Measurements from ENCODE around the gene IGSF8.

The IGSF8 gene

DNA sequence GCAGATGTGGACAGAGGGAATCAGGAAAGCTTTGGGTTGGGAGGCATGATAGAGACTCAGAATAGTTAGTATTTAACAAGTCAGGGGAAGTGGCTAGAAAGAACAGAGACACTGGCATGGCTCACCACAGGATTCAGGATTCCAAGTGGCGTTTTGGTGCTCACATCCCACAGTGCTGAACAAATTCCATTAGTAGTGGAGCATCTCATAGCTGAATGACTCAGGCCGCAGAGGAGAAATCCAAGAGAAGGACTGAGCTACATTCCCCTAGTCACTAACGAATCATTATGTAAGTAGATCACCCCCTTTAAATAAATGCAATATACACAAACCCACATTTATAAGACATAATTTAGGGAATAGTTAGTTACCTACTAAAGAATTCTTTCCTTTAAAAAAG lies 22.1 kb downstream of the IGSF8 start:
- peaks cover 21% of the 10 kb centered on the region for H3K27me3 ChIP-seq (ENCODE audit: control insufficient read depth, low read length)
- no peak overlapping the region for H3K27ac ChIP-seq (ENCODE audit: low read depth, low read length)
- TF ChIP-seq CTCF (IDR thresholded peaks at IDR 0.05; ENCODE audit: low read depth, low read length, poor library complexity, severe bottlenecking) (no peak), EZH2phosphoT487 (IDR thresholded peaks at IDR 0.05; ENCODE audit: borderline replicate concordance, low read length) (no peak)
- H4K20me1 ChIP-seq (ENCODE audit: control insufficient read depth, insufficient read depth, low read depth, low read length), result no peaks in the 10 kb centered on the region
- no peaks in the 10 kb centered on the region for H3K9me2 ChIP-seq (replicated peaks; ENCODE audit: control insufficient read depth, low read length)
- no peaks in the 10 kb centered on the region for H3K79me2 ChIP-seq (ENCODE audit: control insufficient read depth, low read length)
- H3K4me1 ChIP-seq (ENCODE audit: control insufficient read depth, low read length), result peaks cover 10% of the 10 kb centered on the region
- H3K4me3 ChIP-seq (ENCODE audit: low read length), result no peak overlapping the region
- no peaks in the 10 kb centered on the region for H3K36me3 ChIP-seq (ENCODE audit: control insufficient read depth, low read length)
- H3K4me2 ChIP-seq (ENCODE audit: low read length), result no peak overlapping the region
- H3K9me3 ChIP-seq (ENCODE audit: control insufficient read depth, insufficient read depth, low read length), result no peaks in the 10 kb centered on the region
- 0 out of 2 replicates have a peak, but pooled peaks cover 6% of the 10 kb centered on the region for H3F3A ChIP-seq (ENCODE audit: control insufficient read depth, insufficient read depth)

GRCh38 chr1:160075836-160076235 lies 22.6 kb downstream of the IGSF8 start:
- H3K27me3 ChIP-seq (ENCODE audit: control insufficient read depth, low read length), result peaks cover 20% of the 10 kb centered on the region

DNA sequence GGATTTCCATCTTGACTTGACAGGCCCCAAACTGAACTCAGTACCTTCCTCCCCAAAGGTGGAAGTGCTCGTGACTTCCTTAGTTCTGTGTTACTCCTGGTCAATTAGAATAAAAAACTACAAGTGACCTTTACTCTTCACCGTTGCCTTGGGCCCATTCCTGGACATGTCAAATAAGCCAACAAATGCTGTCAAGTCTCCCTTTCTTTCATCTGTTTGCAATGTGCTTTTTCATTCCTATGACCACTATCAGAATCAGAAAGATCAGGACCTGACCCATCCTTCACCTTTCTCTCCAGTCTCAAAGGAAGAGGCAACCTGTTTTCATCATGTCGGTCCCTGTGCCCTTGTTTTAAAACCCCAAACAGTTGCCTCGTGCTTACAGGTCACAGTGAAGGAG lies 23.6 kb downstream of the IGSF8 start:
- H3K79me2 ChIP-seq (ENCODE audit: control insufficient read depth, low read length), result no peaks in the 10 kb centered on the region
- no peak overlapping the region for H3K4me3 ChIP-seq (ENCODE audit: low read length)
- no peak overlapping the region for H3K4me2 ChIP-seq (ENCODE audit: low read length)
- H3K9me2 ChIP-seq (replicated peaks; ENCODE audit: control insufficient read depth, low read length), result no peaks in the 10 kb centered on the region
- no peaks in the 10 kb centered on the region for H3K9me3 ChIP-seq (ENCODE audit: control insufficient read depth, insufficient read depth, low read length)
- no peak overlapping the region for H3K27ac ChIP-seq (ENCODE audit: low read depth, low read length)
- peaks cover 16% of the 10 kb centered on the region for H3K27me3 ChIP-seq (ENCODE audit: control insufficient read depth, low read length)
- H3F3A ChIP-seq (ENCODE audit: control insufficient read depth, insufficient read depth), result no peaks in the 10 kb centered on the region
- TF ChIP-seq EZH2phosphoT487 (IDR thresholded peaks at IDR 0.05; ENCODE audit: borderline replicate concordance, low read length), result no peak
- no peak for TF ChIP-seq CTCF (IDR thresholded peaks at IDR 0.05; ENCODE audit: low read depth, low read length, poor library complexity, severe bottlenecking)
- H3K4me1 ChIP-seq (ENCODE audit: control insufficient read depth, low read length), result peaks cover 18% of the 10 kb centered on the region
- no peaks in the 10 kb centered on the region for H4K20me1 ChIP-seq (ENCODE audit: control insufficient read depth, insufficient read depth, low read depth, low read length)
- H3K36me3 ChIP-seq (ENCODE audit: control insufficient read depth, low read length), result no peaks in the 10 kb centered on the region

More at GRCh38 chr1:160075836-160076235, 22.6 kb downstream of the IGSF8 start:
- Histone ChIP-seq H3K4me1 (ENCODE audit: control insufficient read depth, low read length) (peaks cover 11% of the 10 kb centered on the region), H4K20me1 (ENCODE audit: control insufficient read depth, insufficient read depth, low read depth, low read length) (no peaks in the 10 kb centered on the region), H3K27ac (ENCODE audit: low read depth, low read length) (no peak overlapping the region), H3F3A (ENCODE audit: control insufficient read depth, insufficient read depth) (0 out of 2 replicates have a peak, but pooled peaks cover 6% of the 10 kb centered on the region), H3K9me3 (ENCODE audit: control insufficient read depth, insufficient read depth, low read length) (no peaks in the 10 kb centered on the region), H3K36me3 (ENCODE audit: control insufficient read depth, low read length) (no peaks in the 10 kb centered on the region), H3K9me2 (replicated peaks; ENCODE audit: control insufficient read depth, low read length) (no peaks in the 10 kb centered on the region), H3K79me2 (ENCODE audit: control insufficient read depth, low read length) (no peaks in the 10 kb centered on the region), H3K4me2 (ENCODE audit: low read length) (no peak overlapping the region), H3K4me3 (ENCODE audit: low read length) (no peak overlapping the region)
- TF ChIP-seq EZH2phosphoT487 (IDR thresholded peaks at IDR 0.05; ENCODE audit: borderline replicate concordance, low read length), result no peak
- no peak for TF ChIP-seq CTCF (IDR thresholded peaks at IDR 0.05; ENCODE audit: low read depth, low read length, poor library complexity, severe bottlenecking)
